Esophagus muscularis mucosa (tissue), 4 donors: ENCODE measurements around the gene EPB41. TPM values are rescaled to one million over a fixed set of nuclear protein-coding genes. Genes with fewer than 3 reads are reported as not detected.

ENCODE experiments used
- DNase-seq: peaks from one replicate; pipeline ENCODE4 v3.0.0-alpha.2; 2017; ENCODE audit errors: extremely low spot score
- H3K27ac ChIP-seq, 4 donors: fragments of 200-600 bp; sonication (generic); replicated peaks in 1 of 4; 1 replicate in 3 of 4; 2 replicates in 1 of 4; pipeline ENCODE4 v1.5.1; 2016 to 2019; ENCODE audit warnings: mild to moderate bottlenecking in 1 of 4
- H3K27me3 ChIP-seq, 4 donors: fragments of 200-600 bp; sonication (generic); one replicate each; pipeline versions ENCODE4 v1.5.1 to v1.6.0; 2016 to 2019
- H3K36me3 ChIP-seq, 4 donors: fragments of 200-600 bp; sonication (generic); one replicate each; pipeline ENCODE4 v1.5.1; 2016 to 2019
- H3K4me1 ChIP-seq, 4 donors: fragments of 200-600 bp; sonication (generic); one replicate each; pipeline ENCODE4 v1.5.1; 2016 to 2019
- H3K4me3 ChIP-seq, 4 donors: fragments of 200-600 bp; sonication (generic); 1 replicate in 2 of 4; 2 replicates in 2 of 4; pipeline ENCODE4 v1.5.1; 2016 to 2019; ENCODE audit warnings: mild to moderate bottlenecking in 4 of 4, moderate library complexity in 1 of 4
- H3K9me3 ChIP-seq, 4 donors: fragments of 200-600 bp; sonication (generic); 1 replicate in 3 of 4; 2 replicates in 1 of 4; pipeline ENCODE4 v1.5.1; 2016 to 2019
- EP300 ChIP-seq: sonication (generic); formaldehyde crosslinking; IDR thresholded peaks from one replicate; pipeline ENCODE4 v1.6.1; 2017; ENCODE audit warnings: antibody characterized with exemption
- POLR2A ChIP-seq: fragments of 450-650 bp; IDR thresholded peaks from one replicate; pipeline ENCODE4 v1.6.1; 2017; ENCODE audit warnings: antibody characterized with exemption, moderate library complexity, mild to moderate bottlenecking, low read depth
- POLR2AphosphoS5 ChIP-seq, 2 donors: sonication (generic); formaldehyde crosslinking; IDR thresholded peaks; one replicate each; pipeline ENCODE4 v1.6.1; 2017; ENCODE audit warnings: antibody characterized with exemption in 2 of 2
- WGBS: methylation state at CpG from one replicate; pipeline ENCODE4 v1.1.5; 2018; 5-methylcytosine and 5-hydroxymethylcytosine counted together
- intact Hi-C: fragments of 100-400 bp; cut with DNase I; formaldehyde crosslinking; loops from one replicate; pipeline ENCODE4 v1.15.1; 2023
- total RNA-seq, 4 donors: library from RNA; depleted of rRNA; stranded (reverse); fragments of >200 nt; gene quantifications; one replicate each; pipeline versions ENCODE4 v1.1.0 to v1.2.1, GENCODE V29; 2016
- TF ChIP-seq, protein P1 (sequence below), 3 experiments: fragments of 200-600 bp in 2 of 3; fragments of 450-650 bp in 1 of 3; sonication (generic) in 2 of 3; IDR thresholded peaks; one replicate each; pipeline ENCODE4 v1.5.1; 2017 to 2019; ENCODE audit warnings: antibody characterized with exemption in 3 of 3, mild to moderate bottlenecking in 2 of 3, moderate library complexity in 1 of 3

EPB41 gene
- total RNA-seq, 4 donors from 2014 or later, result 18.2 to 24.6 (median 18.5) TPM

DNA sequence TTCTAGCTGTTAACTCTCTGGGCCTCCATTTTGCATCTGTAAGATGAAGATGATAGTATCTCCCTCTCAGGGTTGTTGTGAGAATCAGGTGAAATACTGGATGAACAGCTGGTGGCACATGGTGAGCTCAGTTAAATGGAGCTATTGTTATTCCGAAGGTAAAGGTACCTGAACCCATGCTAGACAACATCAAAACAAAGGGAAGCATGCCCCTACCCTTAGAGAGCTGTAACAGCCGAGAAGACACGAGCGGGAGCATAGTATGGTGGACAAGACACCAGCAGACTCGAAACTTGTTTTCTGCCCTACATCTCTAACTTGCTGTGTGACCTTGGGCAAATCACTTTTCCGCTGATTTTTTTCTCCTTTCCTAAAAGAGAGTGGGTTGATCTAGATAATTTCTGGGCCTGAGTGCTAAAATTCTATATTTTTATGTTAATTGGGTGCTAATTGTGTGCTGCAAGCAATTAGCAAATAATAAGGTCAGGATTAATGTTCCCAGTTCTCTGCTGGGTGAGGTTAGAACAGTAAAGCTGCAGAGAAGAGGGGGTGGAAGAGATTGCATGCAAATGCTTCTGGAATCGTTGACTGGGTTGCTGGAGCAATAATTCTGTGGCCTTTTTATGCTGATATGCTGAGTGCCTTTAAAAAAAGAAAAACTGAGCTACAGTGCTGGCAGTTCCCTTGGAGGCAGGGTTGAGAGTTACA lies 198.5 kb downstream of the EPB41 start:
- no peaks in the 10 kb centered on the region for H3K9me3 ChIP-seq
- no peaks in the 10 kb centered on the region for H3K27me3 ChIP-seq
- WGBS, result 91% methylated on average over 7 of the region's 7 CpGs
- intact Hi-C loops, result no loop called here
- TF ChIP-seq POLR2AphosphoS5 (IDR thresholded peaks at IDR 0.05) (no peak), POLR2A (no peak), EP300 (no peak)
- TF ChIP-seq, protein P1, sequence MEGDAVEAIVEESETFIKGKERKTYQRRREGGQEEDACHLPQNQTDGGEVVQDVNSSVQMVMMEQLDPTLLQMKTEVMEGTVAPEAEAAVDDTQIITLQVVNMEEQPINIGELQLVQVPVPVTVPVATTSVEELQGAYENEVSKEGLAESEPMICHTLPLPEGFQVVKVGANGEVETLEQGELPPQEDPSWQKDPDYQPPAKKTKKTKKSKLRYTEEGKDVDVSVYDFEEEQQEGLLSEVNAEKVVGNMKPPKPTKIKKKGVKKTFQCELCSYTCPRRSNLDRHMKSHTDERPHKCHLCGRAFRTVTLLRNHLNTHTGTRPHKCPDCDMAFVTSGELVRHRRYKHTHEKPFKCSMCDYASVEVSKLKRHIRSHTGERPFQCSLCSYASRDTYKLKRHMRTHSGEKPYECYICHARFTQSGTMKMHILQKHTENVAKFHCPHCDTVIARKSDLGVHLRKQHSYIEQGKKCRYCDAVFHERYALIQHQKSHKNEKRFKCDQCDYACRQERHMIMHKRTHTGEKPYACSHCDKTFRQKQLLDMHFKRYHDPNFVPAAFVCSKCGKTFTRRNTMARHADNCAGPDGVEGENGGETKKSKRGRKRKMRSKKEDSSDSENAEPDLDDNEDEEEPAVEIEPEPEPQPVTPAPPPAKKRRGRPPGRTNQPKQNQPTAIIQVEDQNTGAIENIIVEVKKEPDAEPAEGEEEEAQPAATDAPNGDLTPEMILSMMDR (IDR thresholded peaks at IDR 0.05), result no peak
- no peak overlapping the region for H3K4me3 ChIP-seq
- peaks cover 0 to 44% (median 26%) of the 10 kb centered on the region in 4 donors for H3K36me3 ChIP-seq
- H3K4me1 ChIP-seq, result no peaks in the 10 kb centered on the region
- no peak for DNase-seq
- H3K27ac ChIP-seq, result no peak overlapping the region

DNA sequence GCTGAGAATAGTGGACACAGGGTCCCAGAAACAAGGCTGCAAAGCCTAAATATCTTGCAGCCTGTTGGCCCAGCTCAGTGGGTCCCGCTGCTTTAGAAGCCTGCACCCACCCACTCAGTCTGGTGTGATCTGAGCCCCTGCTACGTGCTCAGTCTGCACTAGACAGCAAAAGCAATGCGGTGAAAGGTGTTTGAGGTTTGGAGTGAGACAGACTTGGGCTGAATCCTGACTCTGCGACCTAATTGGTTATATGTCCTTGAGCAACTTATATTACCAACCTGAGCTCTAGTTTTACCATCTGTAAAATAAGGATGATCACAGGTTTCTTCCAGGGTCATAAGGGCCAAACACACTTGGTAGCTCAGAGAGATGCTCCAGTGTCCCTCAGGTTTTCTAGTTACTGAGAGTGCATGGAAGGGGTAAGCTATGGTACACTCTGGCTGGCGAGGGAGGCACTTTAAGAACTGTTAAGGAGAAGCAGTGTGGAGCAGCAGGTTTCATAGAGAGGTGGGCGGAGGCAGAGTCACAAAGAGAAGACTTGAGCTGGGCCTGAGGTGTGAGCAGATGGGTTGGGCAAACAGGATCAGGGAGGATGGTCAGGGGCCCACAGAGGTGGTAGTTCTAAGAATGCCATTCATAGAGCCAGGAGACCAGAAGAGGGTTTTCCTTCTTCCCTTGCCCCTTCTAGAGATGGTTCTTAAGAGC lies 199.2 kb downstream of the EPB41 start:
- DNase-seq, result no peak
- intact Hi-C loops, result no loop called here
- H3K4me1 ChIP-seq, result no peaks in the 10 kb centered on the region
- TF ChIP-seq POLR2AphosphoS5 (IDR thresholded peaks at IDR 0.05), result no peak
- TF ChIP-seq, protein P1 (IDR thresholded peaks at IDR 0.05), result no peak
- TF ChIP-seq POLR2A, result no peak
- no peak for TF ChIP-seq EP300
- WGBS, result 85% methylated on average over 6 of the region's 6 CpGs
- H3K4me3 ChIP-seq, result no peak overlapping the region
- peaks cover 0 to 44% (median 26%) of the 10 kb centered on the region in 4 donors for H3K36me3 ChIP-seq
- H3K27me3 ChIP-seq, result no peaks in the 10 kb centered on the region
- H3K9me3 ChIP-seq, result no peaks in the 10 kb centered on the region
- no peak overlapping the region for H3K27ac ChIP-seq

- DNase-seq, result no peak
- H3K4me3 ChIP-seq, result no peak overlapping the region
- TF ChIP-seq POLR2A, result no peak
- TF ChIP-seq, protein P1 (IDR thresholded peaks at IDR 0.05), result no peak
- no peak for TF ChIP-seq EP300
- no peak for TF ChIP-seq POLR2AphosphoS5 (IDR thresholded peaks at IDR 0.05)
- peaks cover 0 to 11% (median 2%) of the 10 kb centered on the region in 4 donors for H3K4me1 ChIP-seq
- 79% methylated on average over 1 of the region's 1 CpG for WGBS
- peaks cover 0 to 37% (median 23%) of the 10 kb centered on the region in 4 donors for H3K36me3 ChIP-seq
- no peaks in the 10 kb centered on the region for H3K9me3 ChIP-seq
- intact Hi-C loops, result no loop called here
- H3K27me3 ChIP-seq, result no peaks in the 10 kb centered on the region
- H3K27ac ChIP-seq, result no peak overlapping the region
Measured at GRCh38 chr1:29114654-29115053, 200.3 kb downstream of the EPB41 start.

DNA sequence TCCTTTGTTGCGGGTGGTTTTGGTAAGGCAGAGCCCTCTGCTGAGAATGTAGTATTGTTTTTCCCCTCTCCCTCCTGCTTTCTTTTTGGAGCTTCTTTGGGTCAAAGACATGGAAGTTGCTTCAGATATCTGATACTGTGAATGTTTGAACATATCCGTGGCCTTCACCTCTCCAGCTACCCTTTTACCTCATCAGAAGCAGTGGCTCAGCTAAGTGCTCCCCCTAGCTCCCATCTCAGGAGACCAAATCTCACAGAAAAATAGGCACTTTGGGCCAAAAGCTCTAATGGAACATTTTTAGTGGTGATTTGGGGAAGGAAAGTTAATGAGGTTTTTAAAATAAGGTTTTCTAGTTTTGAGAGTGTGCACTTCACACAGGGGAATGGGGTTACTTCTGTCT lies 203.0 kb downstream of the EPB41 start:
- intact Hi-C loops, result no loop called here
- Histone ChIP-seq H3K4me3 (no peak overlapping the region), H3K27ac (no peak overlapping the region), H3K4me1 (peaks cover 7 to 37% (median 28%) of the 10 kb centered on the region in 4 donors), H3K36me3 (peaks cover 0 to 31% (median 19%) of the 10 kb centered on the region in 4 donors), H3K27me3 (peaks cover 0 to 4% (median 0%) of the 10 kb centered on the region in 4 donors), H3K9me3 (no peaks in the 10 kb centered on the region)
- WGBS, result 77% methylated on average over 2 of the region's 2 CpGs
- TF ChIP-seq POLR2A, result no peak
- no peak for TF ChIP-seq EP300
- TF ChIP-seq POLR2AphosphoS5 (IDR thresholded peaks at IDR 0.05), result no peak
- TF ChIP-seq, protein P1 (IDR thresholded peaks at IDR 0.05), result no peak
- DNase-seq, result no peak
